Measurements from ENCODE around the gene KRCC1.

DNA sequence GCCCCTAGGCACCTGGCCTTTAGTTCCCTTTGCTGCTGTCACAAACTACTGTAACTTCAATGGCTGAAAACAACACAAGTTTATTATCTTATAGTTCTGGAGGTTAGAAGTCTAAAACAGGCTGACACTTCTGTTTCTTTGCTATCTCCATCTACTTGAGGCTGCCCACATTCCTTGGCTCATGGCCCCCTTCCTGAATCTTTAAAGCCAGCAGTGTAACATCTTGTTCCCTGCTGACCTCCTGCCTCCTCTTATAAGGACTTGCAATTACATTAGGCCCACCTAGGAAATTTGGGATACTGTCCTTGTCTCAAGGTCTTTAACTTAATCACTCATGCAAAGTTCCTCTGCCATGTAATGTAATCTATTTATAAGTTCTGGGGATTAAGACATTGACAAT, 18.6 kb upstream of the KRCC1 start:
- TF ChIP-seq, protein P1, sequence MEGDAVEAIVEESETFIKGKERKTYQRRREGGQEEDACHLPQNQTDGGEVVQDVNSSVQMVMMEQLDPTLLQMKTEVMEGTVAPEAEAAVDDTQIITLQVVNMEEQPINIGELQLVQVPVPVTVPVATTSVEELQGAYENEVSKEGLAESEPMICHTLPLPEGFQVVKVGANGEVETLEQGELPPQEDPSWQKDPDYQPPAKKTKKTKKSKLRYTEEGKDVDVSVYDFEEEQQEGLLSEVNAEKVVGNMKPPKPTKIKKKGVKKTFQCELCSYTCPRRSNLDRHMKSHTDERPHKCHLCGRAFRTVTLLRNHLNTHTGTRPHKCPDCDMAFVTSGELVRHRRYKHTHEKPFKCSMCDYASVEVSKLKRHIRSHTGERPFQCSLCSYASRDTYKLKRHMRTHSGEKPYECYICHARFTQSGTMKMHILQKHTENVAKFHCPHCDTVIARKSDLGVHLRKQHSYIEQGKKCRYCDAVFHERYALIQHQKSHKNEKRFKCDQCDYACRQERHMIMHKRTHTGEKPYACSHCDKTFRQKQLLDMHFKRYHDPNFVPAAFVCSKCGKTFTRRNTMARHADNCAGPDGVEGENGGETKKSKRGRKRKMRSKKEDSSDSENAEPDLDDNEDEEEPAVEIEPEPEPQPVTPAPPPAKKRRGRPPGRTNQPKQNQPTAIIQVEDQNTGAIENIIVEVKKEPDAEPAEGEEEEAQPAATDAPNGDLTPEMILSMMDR (conservative IDR thresholded peaks at IDR 0.05): no peak
- no peak for TF ChIP-seq ZFX (IDR thresholded peaks at IDR 0.05)
